GM20000 (cell line): ENCODE data around the gene MRPL58.

Source experiments
- DNase-seq: peaks from one replicate; pipeline ENCODE4 v3.0.0; 2012; ENCODE audit warnings: low spot score
- TF ChIP-seq, protein P1 (sequence below): IDR thresholded peaks from 2 replicates; pipeline ENCODE4 v1.5.1; 2012; ENCODE audit warnings: mild to moderate bottlenecking, control low read depth; ENCODE audit errors: extremely low read depth, missing control alignments

Gene MRPL58

GRCh38 chr17:74971069-74971841 is 41.2 kb upstream of the MRPL58 start:
- no peak for DNase-seq
- TF ChIP-seq, protein P1, sequence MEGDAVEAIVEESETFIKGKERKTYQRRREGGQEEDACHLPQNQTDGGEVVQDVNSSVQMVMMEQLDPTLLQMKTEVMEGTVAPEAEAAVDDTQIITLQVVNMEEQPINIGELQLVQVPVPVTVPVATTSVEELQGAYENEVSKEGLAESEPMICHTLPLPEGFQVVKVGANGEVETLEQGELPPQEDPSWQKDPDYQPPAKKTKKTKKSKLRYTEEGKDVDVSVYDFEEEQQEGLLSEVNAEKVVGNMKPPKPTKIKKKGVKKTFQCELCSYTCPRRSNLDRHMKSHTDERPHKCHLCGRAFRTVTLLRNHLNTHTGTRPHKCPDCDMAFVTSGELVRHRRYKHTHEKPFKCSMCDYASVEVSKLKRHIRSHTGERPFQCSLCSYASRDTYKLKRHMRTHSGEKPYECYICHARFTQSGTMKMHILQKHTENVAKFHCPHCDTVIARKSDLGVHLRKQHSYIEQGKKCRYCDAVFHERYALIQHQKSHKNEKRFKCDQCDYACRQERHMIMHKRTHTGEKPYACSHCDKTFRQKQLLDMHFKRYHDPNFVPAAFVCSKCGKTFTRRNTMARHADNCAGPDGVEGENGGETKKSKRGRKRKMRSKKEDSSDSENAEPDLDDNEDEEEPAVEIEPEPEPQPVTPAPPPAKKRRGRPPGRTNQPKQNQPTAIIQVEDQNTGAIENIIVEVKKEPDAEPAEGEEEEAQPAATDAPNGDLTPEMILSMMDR, result no peak

- DNase-seq, result peak; percentile 49
- TF ChIP-seq, protein P1, result no peak
Measured at GRCh38 chr17:74971842-74972106, 40.7 kb upstream of the MRPL58 start.

DNA sequence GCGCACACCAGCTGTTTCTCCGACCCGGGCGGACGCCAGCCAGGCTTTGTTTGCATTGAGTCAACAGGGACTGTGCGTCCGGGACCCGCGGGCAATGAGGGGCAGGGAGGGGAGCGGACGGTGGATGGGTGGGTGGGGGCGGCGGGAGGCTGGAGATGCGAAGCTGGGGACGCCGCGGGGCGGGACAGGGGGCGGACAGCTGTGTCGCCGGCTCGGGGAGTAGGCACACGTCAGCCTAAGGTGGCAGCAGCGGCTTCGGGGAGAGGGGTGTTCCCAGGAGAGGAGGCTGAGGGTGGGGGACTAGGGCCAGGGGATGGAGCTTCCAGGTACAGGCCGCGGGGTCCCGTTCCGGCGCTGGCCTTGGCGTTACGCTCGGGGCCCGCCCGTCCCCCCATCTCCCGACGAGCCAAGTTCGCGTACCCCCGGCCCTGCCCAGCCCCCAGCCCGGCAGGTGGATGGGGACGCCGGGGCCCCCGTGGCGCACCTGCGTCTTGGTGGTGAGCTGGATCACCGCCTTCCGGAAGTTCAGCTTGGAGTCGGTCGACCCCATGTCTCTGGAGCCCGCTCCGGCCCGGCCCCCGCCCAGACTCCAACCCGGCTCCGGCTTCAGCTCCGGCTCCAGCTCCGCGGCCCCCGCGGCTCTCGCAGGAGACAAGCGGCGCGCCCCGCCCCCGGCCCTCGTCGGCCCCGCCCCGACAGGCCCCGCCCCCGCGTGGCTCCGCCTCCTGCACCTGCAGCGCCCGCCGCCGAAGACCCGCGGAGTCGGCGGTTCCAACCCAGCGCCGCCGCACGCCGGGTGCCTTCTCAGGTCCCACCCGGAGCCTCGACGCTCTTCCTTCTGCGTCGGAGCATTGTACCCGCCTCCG is 40.1 kb upstream of the MRPL58 start, which contains the start of gene HID1:
TSS of gene HID1 (minus strand) at position 653 of the 866 bp plus-strand sequence. CDS start at position 550, 103 bp downstream.
- DNase-seq, result peak; percentile 90
- TF ChIP-seq, protein P1, result no peak

DNA sequence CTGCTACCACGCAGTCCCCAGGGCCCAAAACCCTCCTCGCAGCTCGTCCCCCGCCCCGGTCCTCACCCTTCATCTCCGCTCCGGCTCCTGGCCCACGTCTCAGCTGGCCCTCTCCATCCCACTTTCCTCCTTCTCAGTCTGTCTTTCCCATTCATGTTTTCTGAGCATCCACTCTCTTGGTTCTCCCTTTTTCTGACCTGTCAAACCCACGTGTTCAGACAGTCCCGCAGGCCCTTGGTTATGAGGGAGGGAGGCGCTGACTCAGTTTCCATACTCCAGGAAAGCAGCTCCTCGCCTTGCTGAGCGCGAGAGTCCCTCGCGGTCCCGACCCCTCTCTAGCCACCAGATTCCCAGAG is 39.5 kb upstream of the MRPL58 start:
- DNase-seq, result peak; percentile 39

DNA sequence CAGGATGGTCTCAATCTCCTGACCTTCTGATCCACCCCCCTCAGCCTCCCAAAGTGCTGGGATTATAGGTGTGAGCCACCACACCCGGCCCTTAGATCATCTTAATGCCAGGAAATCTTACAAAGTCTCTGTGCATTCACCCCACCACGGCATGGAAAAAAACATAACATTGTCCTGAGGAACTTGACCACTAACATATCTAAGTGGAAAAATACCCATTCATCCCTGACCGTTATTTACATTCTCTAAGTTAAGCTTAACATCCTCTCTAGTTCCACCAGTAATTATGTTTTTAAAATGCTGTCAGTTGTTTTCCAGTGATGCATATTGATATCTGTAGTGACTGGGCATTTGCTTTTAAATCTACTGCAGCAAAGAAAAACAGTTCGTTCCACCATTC is 36.5 kb upstream of the MRPL58 start:
- no peak for DNase-seq
- TF ChIP-seq, protein P1, result no peak

More for the DNA sequence above, 39.5 kb upstream of the MRPL58 start:
- TF ChIP-seq, protein P1, result no peak

- TF ChIP-seq, protein P1, result no peak
Measured at GRCh38 chr17:74977802-74978201, 34.7 kb upstream of the MRPL58 start.

DNA sequence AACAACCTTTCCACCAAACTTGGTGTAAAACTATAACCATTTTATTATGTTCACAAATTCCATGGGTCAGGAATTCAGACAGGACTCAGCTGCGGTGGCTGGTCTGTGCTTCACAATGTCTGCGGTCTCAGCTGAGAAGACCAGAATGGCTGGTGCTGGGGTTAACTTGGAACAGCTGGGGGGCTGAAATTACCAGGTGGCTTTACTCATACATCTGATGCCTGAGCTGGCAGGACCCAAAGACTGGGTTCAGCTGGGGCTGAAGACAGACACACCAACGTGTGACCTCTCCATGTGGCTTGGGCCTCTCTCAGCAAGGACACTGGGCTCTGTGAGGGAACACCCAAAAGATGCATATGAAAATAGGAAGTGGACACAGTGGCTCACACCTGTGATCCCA is 34.2 kb upstream of the MRPL58 start:
- no peak for DNase-seq
- TF ChIP-seq, protein P1, result no peak

More at GRCh38 chr17:74977802-74978201, 34.7 kb upstream of the MRPL58 start:
- no peak for DNase-seq
